GM19351 (cell line): ENCODE measurements around the gene KATNIP.

Experiments
- ATAC-seq: cut with Tn5 transposase; IDR thresholded peaks from one replicate; pipeline ENCODE4 v1.9.1; 2021; ENCODE audit warnings: mild to moderate bottlenecking, moderate library complexity; ENCODE audit not compliant: unreplicated experiment

KATNIP gene

GRCh38 chr16:27579087-27579980 is 29.4 kb downstream of the KATNIP start:
- no peak for ATAC-seq

- no peak for ATAC-seq
Observed at GRCh38 chr16:27582883-27583282, 32.9 kb downstream of the KATNIP start.

GRCh38 chr16:27583634-27584033 is 33.7 kb downstream of the KATNIP start:
- no peak for ATAC-seq

GRCh38 chr16:27585200-27585599 is 35.3 kb downstream of the KATNIP start:
- no peak for ATAC-seq

- no peak for ATAC-seq
Observed at GRCh38 chr16:27586711-27587110, 36.8 kb downstream of the KATNIP start.

GRCh38 chr16:27588057-27588456 is 38.1 kb downstream of the KATNIP start:
- ATAC-seq = no peak

- ATAC-seq = no peak
Observed at GRCh38 chr16:27591837-27592236, 41.9 kb downstream of the KATNIP start.

GRCh38 chr16:27595475-27595874 is 45.5 kb downstream of the KATNIP start:
- ATAC-seq = no peak

GRCh38 chr16:27595993-27596392 is 46.0 kb downstream of the KATNIP start:
- ATAC-seq = no peak

- no peak for ATAC-seq
Observed at GRCh38 chr16:27596411-27596810, 46.5 kb downstream of the KATNIP start.

GRCh38 chr16:27597361-27597760 is 47.4 kb downstream of the KATNIP start:
- no peak for ATAC-seq

- ATAC-seq = no peak
Observed at GRCh38 chr16:27598220-27598619, 48.3 kb downstream of the KATNIP start.

GRCh38 chr16:27598931-27599565 is 49.1 kb downstream of the KATNIP start:
- ATAC-seq = no peak

GRCh38 chr16:27599606-27600005 is 49.7 kb downstream of the KATNIP start:
- ATAC-seq = no peak
